ENCODE data around the gene BNIP2. TPM values are rescaled to one million over a fixed set of nuclear protein-coding genes. Genes with fewer than 3 reads are reported as not detected.

BNIP2 gene
- polyA plus RNA-seq, 2 of the 4 experiments (the other 2 are of a cell fraction) = 101 to 146 TPM

GRCh38 chr15:59656897-59657634 is 32.1 kb downstream of the BNIP2 start, which contains the start of gene GTF2A2 (continued):
- TF ChIP-seq MAX (IDR thresholded peaks at IDR 0.05) = peak; percentile 48
- TF ChIP-seq FOSL2 (IDR thresholded peaks at IDR 0.05) = no peak
- TF ChIP-seq FOSL2 (CRISPR knock-in tag; IDR thresholded peaks at IDR 0.05) = peak; percentile 18; the same call in 1 of the 2 replicates
- no peak for TF ChIP-seq CHD2 (IDR thresholded peaks at IDR 0.05; ENCODE audit: low read length, partially characterized antibody)
- TF ChIP-seq SMC3 (IDR thresholded peaks at IDR 0.05) = peak; percentile 10; the same call in 1 of the 3 replicates
- no peak for TF ChIP-seq ATOH8 (CRISPR knock-in tag; IDR thresholded peaks at IDR 0.05; ENCODE audit: low read depth)
- TF ChIP-seq EHMT2 (IDR thresholded peaks at IDR 0.05; ENCODE audit: low read depth) = no peak
- TF ChIP-seq POLR2A (IDR thresholded peaks at IDR 0.05; ENCODE audit: low read length) = peak; percentile 83
- TF ChIP-seq BHLHE40 (IDR thresholded peaks at IDR 0.05; ENCODE audit: low read depth, low read length) = no peak
- TF ChIP-seq BCL3 (IDR thresholded peaks at IDR 0.05) = peak; percentile 85; the same call in 2 of the 3 replicates
- peak; percentile 81; the same call in 1 of the 2 replicates for TF ChIP-seq PHF8 (IDR thresholded peaks at IDR 0.05; ENCODE audit: borderline replicate concordance, low read depth)
- peak; percentile 88 to 95 for TF ChIP-seq JUN (IDR thresholded peaks at IDR 0.05)
- no peak for TF ChIP-seq ZC3H11A (IDR thresholded peaks at IDR 0.05)
- TF ChIP-seq HOXA7 (CRISPR knock-in tag; IDR thresholded peaks at IDR 0.05) = no peak
- no peak for TF ChIP-seq CEBPB (IDR thresholded peaks at IDR 0.05)
- no peak for TF ChIP-seq MAZ (IDR thresholded peaks at IDR 0.05; ENCODE audit: borderline replicate concordance, low read depth, low read length)
- no peak for TF ChIP-seq TFCP2L1 (CRISPR knock-in tag; IDR thresholded peaks at IDR 0.05)
- TF ChIP-seq RAD21 (conservative IDR thresholded peaks at IDR 0.05 in 1 of 2, IDR thresholded peaks at IDR 0.05 in 1 of 2) = 0 out of 5 replicates have a peak, but pooled peaks of 1 of the 2 experiments have one; percentile 11
- TF ChIP-seq SREBF2 (IDR thresholded peaks at IDR 0.05) = no peak
- TF ChIP-seq GATA3 (IDR thresholded peaks at IDR 0.05; ENCODE audit: borderline replicate concordance) = peak; percentile 31
- 0 out of 2 replicates have a peak, but pooled peaks have one; percentile 36 for TF ChIP-seq KDM5A (IDR thresholded peaks at IDR 0.05)
- no peak for TF ChIP-seq RARB (CRISPR knock-in tag; IDR thresholded peaks at IDR 0.05)
- no peak for TF ChIP-seq CBX8 (IDR thresholded peaks at IDR 0.05)
- no peak for TF ChIP-seq ESRRA (IDR thresholded peaks at IDR 0.05; ENCODE audit: borderline replicate concordance, low read length)
- no peak for TF ChIP-seq HOXB5 (CRISPR knock-in tag; IDR thresholded peaks at IDR 0.05)
- TF ChIP-seq RNF2 (IDR thresholded peaks at IDR 0.05; ENCODE audit: borderline replicate concordance, low read depth) = no peak
- no peak for TF ChIP-seq KDM1A (IDR thresholded peaks at IDR 0.05; ENCODE audit: low read depth)
- TF ChIP-seq POLR2AphosphoS2 (conservative IDR thresholded peaks at IDR 0.05; ENCODE audit: low read length) = peak; percentile 97
- TF ChIP-seq ZFP36 (IDR thresholded peaks at IDR 0.05; ENCODE audit: borderline replicate concordance, partially characterized antibody) = no peak
- no peak for TF ChIP-seq RCOR1 (IDR thresholded peaks at IDR 0.05; ENCODE audit: low read depth, low read length)
- TF ChIP-seq NFE2L2 (conservative IDR thresholded peaks at IDR 0.05; ENCODE audit: low read length) = no peak
- no peak for TF ChIP-seq TP53 (CRISPR knock-in tag; IDR thresholded peaks at IDR 0.05)
- no peak for TF ChIP-seq MAFK (IDR thresholded peaks at IDR 0.05; ENCODE audit: partially characterized antibody)
- TF ChIP-seq PBX3 (IDR thresholded peaks at IDR 0.05) = peak; percentile 89
- TF ChIP-seq MYC (IDR thresholded peaks at IDR 0.05; ENCODE audit: borderline replicate concordance, low read length) = no peak
- no peak for TF ChIP-seq NPAS2 (CRISPR knock-in tag; IDR thresholded peaks at IDR 0.05; ENCODE audit: borderline replicate concordance)
- no peak; the same call in 1 of the 2 replicates for TF ChIP-seq RFX5 (IDR thresholded peaks at IDR 0.05)
- peak; percentile 15; the same call in 1 of the 2 replicates for TF ChIP-seq HMGXB4 (CRISPR knock-in tag; IDR thresholded peaks at IDR 0.05; ENCODE audit: borderline replicate concordance)
- TF ChIP-seq EHF (CRISPR knock-in tag; IDR thresholded peaks at IDR 0.05) = no peak
